GM19035 (cell line): Measurements from ENCODE around the gene ZNF697.
"Not testable (repeated sequence)": the region's sequence is repeated elsewhere in the genome, so short reads cannot be mapped to it uniquely, and the experiment has no call there.

Experiments used
- ATAC-seq: cut with Tn5 transposase; IDR thresholded peaks from one replicate; pipeline ENCODE4 v1.9.1; 2021; ENCODE audit not compliant: unreplicated experiment

ZNF697 gene

GRCh38 chr1:119632103-119632490, 16.0 kb downstream of the ZNF697 start:
- no peak for ATAC-seq

- ATAC-seq: no peak
These were observed 16.5 kb downstream of the ZNF697 start for GRCh38 chr1:119631433-119632102.

- no peak for ATAC-seq
These were observed 17.0 kb downstream of the ZNF697 start for GRCh38 chr1:119631086-119631432.

GRCh38 chr1:119626841-119627240, 21.2 kb downstream of the ZNF697 start:
- no peak for ATAC-seq

GRCh38 chr1:119626011-119626545, 22.0 kb downstream of the ZNF697 start:
- no peak for ATAC-seq

- no peak for ATAC-seq
These were observed 24.4 kb downstream of the ZNF697 start for GRCh38 chr1:119623678-119624077.

- ATAC-seq: no peak
These were observed 24.9 kb downstream of the ZNF697 start for GRCh38 chr1:119623193-119623515.

GRCh38 chr1:119622311-119623192, 25.5 kb downstream of the ZNF697 start:
- no peak for ATAC-seq

- ATAC-seq: no peak
These were observed 26.4 kb downstream of the ZNF697 start for GRCh38 chr1:119621705-119622104.

- ATAC-seq: no peak
These were observed 30.0 kb downstream of the ZNF697 start for GRCh38 chr1:119617751-119618691.

- ATAC-seq: not testable (repeated sequence)
These were observed 31.3 kb downstream of the ZNF697 start for GRCh38 chr1:119616748-119617147.

GRCh38 chr1:119615100-119615499, 33.0 kb downstream of the ZNF697 start:
- ATAC-seq: not testable (repeated sequence)

GRCh38 chr1:119613769-119614720, 34.0 kb downstream of the ZNF697 start:
- ATAC-seq: peak; percentile 86

- no peak for ATAC-seq
These were observed 36.4 kb downstream of the ZNF697 start for GRCh38 chr1:119611701-119612113.

GRCh38 chr1:119608816-119609215, 39.2 kb downstream of the ZNF697 start:
- not testable (repeated sequence) for ATAC-seq

- not testable (repeated sequence) for ATAC-seq
These were observed 40.8 kb downstream of the ZNF697 start for GRCh38 chr1:119607087-119607807.

- ATAC-seq: no peak
These were observed 41.7 kb downstream of the ZNF697 start for GRCh38 chr1:119606394-119606793.

- ATAC-seq: no peak
These were observed 42.4 kb downstream of the ZNF697 start for GRCh38 chr1:119605686-119606085.

GRCh38 chr1:119605080-119605479, 43.0 kb downstream of the ZNF697 start:
- ATAC-seq: not testable (repeated sequence)
